CD14-positive monocyte (primary cell): ENCODE results near the gene AEBP1. TPM values are rescaled to one million over a fixed set of nuclear protein-coding genes. Genes with fewer than 3 reads are reported as not detected.

Experiments used
- DNase-seq, 3 donors: peaks; one replicate each; pipeline ENCODE4 v3.0.0-alpha.2; 2011 to 2022
- H2AFZ ChIP-seq: 2 replicates; pipeline ENCODE4 v1.6.0; 2012; ENCODE audit warnings: mild to moderate bottlenecking, low read depth, low read length, inconsistent platforms; ENCODE audit not compliant: insufficient read depth, poor library complexity, severe bottlenecking
- H3K27ac ChIP-seq, 2 donors: 1 replicate in 1 of 2; 2 replicates in 1 of 2; pipeline ENCODE4 v1.5.1; 2012 to 2013; ENCODE audit warnings: low read length in 2 of 2, control low read depth in 1 of 2, inconsistent platforms in 1 of 2, low read depth in 1 of 2, mild to moderate bottlenecking in 1 of 2
- H3K27me3 ChIP-seq, 2 donors: one replicate each; pipeline versions ENCODE4 v1.6.0 to v1.6.1; 2011 to 2013; ENCODE audit warnings: low read length in 2 of 2; ENCODE audit not compliant: control insufficient read depth in 2 of 2, insufficient read depth in 2 of 2
- H3K36me3 ChIP-seq, 2 donors: replicated peaks in 1 of 2; 1 replicate in 1 of 2; 2 replicates in 1 of 2; pipeline versions ENCODE4 v1.5.1 to v1.6.1; 2012 to 2013; ENCODE audit warnings: low read length in 2 of 2, control low read depth in 1 of 2, inconsistent platforms in 1 of 2, mild to moderate bottlenecking in 1 of 2; ENCODE audit not compliant: insufficient read depth in 2 of 2, control insufficient read depth in 1 of 2
- H3K4me1 ChIP-seq, 2 donors: 1 replicate in 1 of 2; 2 replicates in 1 of 2; pipeline versions ENCODE4 v1.5.1 to v1.6.1; 2012 to 2013; ENCODE audit warnings: low read length in 2 of 2, control low read depth in 1 of 2, inconsistent platforms in 1 of 2, mild to moderate bottlenecking in 1 of 2, moderate library complexity in 1 of 2; ENCODE audit not compliant: insufficient read depth in 2 of 2, control insufficient read depth in 1 of 2
- H3K4me2 ChIP-seq: replicated peaks from 2 replicates; pipeline ENCODE3; 2012; ENCODE audit warnings: low read length, moderate library complexity, mild to moderate bottlenecking; ENCODE audit not compliant: poor library complexity, severe bottlenecking; ENCODE audit errors: extremely low read depth
- H3K4me3 ChIP-seq, 3 experiments: fragments of 200-600 bp in 1 of 3; sonication (generic) in 1 of 3; replicated peaks in 1 of 3; 1 replicate in 2 of 3; 2 replicates in 1 of 3; pipeline ENCODE4 v1.5.1; 2011 to 2013; ENCODE audit warnings: low read length in 3 of 3, mild to moderate bottlenecking in 3 of 3, control low read depth in 2 of 3, low read depth in 2 of 3, inconsistent platforms in 1 of 3, moderate library complexity in 1 of 3
- H3K79me2 ChIP-seq: 2 replicates; pipeline ENCODE4 v1.6.0; 2012; ENCODE audit warnings: mild to moderate bottlenecking, control low read depth, inconsistent platforms, low read length, moderate library complexity; ENCODE audit not compliant: insufficient read depth
- H3K9ac ChIP-seq: 2 replicates; pipeline ENCODE4 v1.6.0; 2017; ENCODE audit warnings: low read length, mild to moderate bottlenecking; ENCODE audit not compliant: insufficient read depth, poor library complexity, severe bottlenecking
- H3K9me3 ChIP-seq, 2 donors: replicated peaks in 1 of 2; 1 replicate in 1 of 2; 2 replicates in 1 of 2; pipeline versions ENCODE4 v1.5.1 to v1.6.1; 2012 to 2013; ENCODE audit warnings: low read length in 2 of 2, control low read depth in 1 of 2; ENCODE audit not compliant: control insufficient read depth in 1 of 2, insufficient read depth in 1 of 2
- H4K20me1 ChIP-seq: 2 replicates; pipeline ENCODE4 v1.6.0; 2012; ENCODE audit warnings: mild to moderate bottlenecking, low read length, control low read depth, moderate library complexity; ENCODE audit not compliant: insufficient read depth
- H3K27ac Mint-ChIP-seq, 7 donors: one replicate each; pipeline ENCODE4 v1.8.0; 2020; ENCODE audit warnings: mild to moderate bottlenecking in 7 of 7, mixed read lengths in 7 of 7, moderate library complexity in 6 of 7, inconsistent platforms in 2 of 7
- H3K27me3 Mint-ChIP-seq, 3 donors: one replicate each; pipeline ENCODE4 v1.8.0; 2021 to 2022; ENCODE audit warnings: low read depth in 3 of 3, mild to moderate bottlenecking in 3 of 3, mixed read lengths in 3 of 3, moderate library complexity in 3 of 3, inconsistent platforms in 1 of 3
- H3K36me3 Mint-ChIP-seq, 2 donors: one replicate each; pipeline ENCODE4 v1.8.0; 2020; ENCODE audit warnings: mixed read lengths in 2 of 2, inconsistent platforms in 1 of 2, mild to moderate bottlenecking in 1 of 2
- H3K4me1 Mint-ChIP-seq: one replicate; pipeline ENCODE4 v1.8.0; 2020; ENCODE audit warnings: mild to moderate bottlenecking, mixed read lengths
- H3K4me3 Mint-ChIP-seq, 2 donors: one replicate each; pipeline ENCODE4 v1.8.0; 2020; ENCODE audit warnings: mild to moderate bottlenecking in 2 of 2, mixed read lengths in 2 of 2, moderate library complexity in 1 of 2
- H3K9me3 Mint-ChIP-seq, 7 donors: one replicate each; pipeline ENCODE4 v1.8.0; 2020 to 2022; ENCODE audit warnings: mixed read lengths in 7 of 7, mild to moderate bottlenecking in 6 of 7, moderate library complexity in 6 of 7, inconsistent platforms in 2 of 7
- WGBS: methylation state at CpG from one replicate; pipeline ENCODE4 v1.1.5; 2013; ENCODE audit warnings: missing lambda C conversion rate; ENCODE audit not compliant: insufficient coverage; 5-methylcytosine and 5-hydroxymethylcytosine counted together
- intact Hi-C, 2 donors: fragments of 100-400 bp; cut with micrococcal nuclease; formaldehyde crosslinking; loops; one replicate each; pipeline versions ENCODE4 v1.15.0 to v1.15.1; 2023
- polyA plus RNA-seq, 3 donors: library from polyadenylated mRNA; depleted of rRNA in 1 of 3; unstranded in 2 of 3; stranded (reverse) in 1 of 3; fragments of 300-500 nt in 2 of 3; fragments of >200 nt in 1 of 3; fragmentation: Illumina TruSeq in 2 of 3; gene quantifications; 1 replicate in 2 of 3; 2 replicates in 1 of 3; pipeline ENCODE4 v1.2.3, GENCODE V29; 2012 to 2021
- TF ChIP-seq, protein P1 (sequence below): fragments of 200-600 bp; IDR thresholded peaks from one replicate; pipeline ENCODE4 v1.8.0; 2022; ENCODE audit warnings: antibody characterized with exemption, mild to moderate bottlenecking

The AEBP1 gene
- polyA plus RNA-seq, 3 donors, result 0.08 TPM; not detected in 2

DNA sequence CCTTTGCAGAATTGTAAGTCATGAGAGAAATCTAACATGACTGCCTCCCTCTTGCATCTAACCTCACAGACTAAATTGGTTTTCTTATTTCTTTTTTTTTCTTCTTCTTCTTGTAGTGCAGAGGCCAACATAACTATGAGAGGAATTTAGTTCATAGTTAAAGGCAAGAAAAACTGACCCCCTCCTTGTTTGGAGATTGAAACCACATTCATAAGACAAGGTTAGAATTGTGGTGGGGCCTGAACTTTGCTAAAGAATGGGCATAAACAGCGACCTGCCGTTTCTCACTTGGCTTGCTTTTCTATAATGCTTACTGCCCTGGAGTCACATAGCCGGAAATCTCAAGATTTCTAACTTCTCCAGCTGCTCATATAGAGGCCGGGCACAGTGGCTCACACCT, 19.4 kb upstream of the AEBP1 start:
- peaks cover 21% of the 10 kb centered on the region for H3K79me2 ChIP-seq
- no peak overlapping the region for H3K9ac ChIP-seq
- H3K27me3 ChIP-seq, result no peaks in the 10 kb centered on the region
- Mint-ChIP-seq H3K27ac (no peak overlapping the region), H3K4me1 (peaks cover 23% of the 10 kb centered on the region), H3K9me3 (peaks cover 0 to 3% (median 0%) of the 10 kb centered on the region in 7 donors), H3K36me3 (peaks cover 14% of the 10 kb centered on the region in 2 donors), H3K4me3 (no peak overlapping the region), H3K27me3 (peaks cover 0 to 6% (median 1%) of the 10 kb centered on the region in 3 donors)
- TF ChIP-seq, protein P1, sequence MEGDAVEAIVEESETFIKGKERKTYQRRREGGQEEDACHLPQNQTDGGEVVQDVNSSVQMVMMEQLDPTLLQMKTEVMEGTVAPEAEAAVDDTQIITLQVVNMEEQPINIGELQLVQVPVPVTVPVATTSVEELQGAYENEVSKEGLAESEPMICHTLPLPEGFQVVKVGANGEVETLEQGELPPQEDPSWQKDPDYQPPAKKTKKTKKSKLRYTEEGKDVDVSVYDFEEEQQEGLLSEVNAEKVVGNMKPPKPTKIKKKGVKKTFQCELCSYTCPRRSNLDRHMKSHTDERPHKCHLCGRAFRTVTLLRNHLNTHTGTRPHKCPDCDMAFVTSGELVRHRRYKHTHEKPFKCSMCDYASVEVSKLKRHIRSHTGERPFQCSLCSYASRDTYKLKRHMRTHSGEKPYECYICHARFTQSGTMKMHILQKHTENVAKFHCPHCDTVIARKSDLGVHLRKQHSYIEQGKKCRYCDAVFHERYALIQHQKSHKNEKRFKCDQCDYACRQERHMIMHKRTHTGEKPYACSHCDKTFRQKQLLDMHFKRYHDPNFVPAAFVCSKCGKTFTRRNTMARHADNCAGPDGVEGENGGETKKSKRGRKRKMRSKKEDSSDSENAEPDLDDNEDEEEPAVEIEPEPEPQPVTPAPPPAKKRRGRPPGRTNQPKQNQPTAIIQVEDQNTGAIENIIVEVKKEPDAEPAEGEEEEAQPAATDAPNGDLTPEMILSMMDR, result no peak
- H3K4me1 ChIP-seq, result peaks cover 14 to 16% of the 10 kb centered on the region in 2 donors
- no peak overlapping the region for H3K4me2 ChIP-seq
- H3K9me3 ChIP-seq, result no peaks in the 10 kb centered on the region
- no peak overlapping the region for H3K4me3 ChIP-seq
- intact Hi-C loops, result loop anchor here (5.0 to 10.0 kb wide), 3 partner anchors 38 to 408 kb away; partner anchors contain the start of genes POLD2 (in 2 of the 2) and NUDCD3 (in 1 of the 2)
- 88% methylated on average over 4 of the region's 4 CpGs for WGBS
- H3K36me3 ChIP-seq, result peaks cover 11 to 13% of the 10 kb centered on the region in 2 donors
- H2AFZ ChIP-seq, result no peak overlapping the region
- no peak overlapping the region for H3K27ac ChIP-seq
- no peak for DNase-seq
- no peaks in the 10 kb centered on the region for H4K20me1 ChIP-seq

DNA sequence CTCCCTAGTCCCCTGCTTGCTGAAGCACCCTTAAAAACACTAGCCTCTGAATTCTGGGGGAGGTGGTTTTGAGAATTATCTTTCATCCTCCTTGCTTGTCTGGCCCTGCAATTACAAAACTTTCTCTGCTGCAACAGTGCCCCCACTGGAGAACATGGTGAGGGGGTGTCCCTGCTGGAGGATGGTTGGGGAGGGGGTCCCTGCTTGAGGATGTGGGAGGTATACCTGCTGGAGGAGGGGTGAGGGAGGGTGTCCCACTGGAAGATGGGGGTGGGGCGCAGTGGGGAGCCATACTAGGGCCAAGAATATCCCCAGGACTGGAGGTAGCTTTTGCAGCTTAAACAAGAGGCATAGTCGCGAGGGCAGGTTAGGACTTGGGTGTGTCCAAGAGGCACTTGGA, 18.6 kb upstream of the AEBP1 start:
- Mint-ChIP-seq H3K27ac (peak overlapping the region in 1 of 7 donors; percentile 3), H3K4me3 (no peak overlapping the region), H3K36me3 (peaks cover 6% of the 10 kb centered on the region in 2 donors), H3K9me3 (peaks cover 0 to 3% (median 0%) of the 10 kb centered on the region in 7 donors), H3K4me1 (peaks cover 18% of the 10 kb centered on the region), H3K27me3 (peaks cover 0 to 5% (median 4%) of the 10 kb centered on the region in 3 donors)
- DNase-seq, result no peak
- Histone ChIP-seq H3K36me3 (peaks cover 3 to 4% of the 10 kb centered on the region in 2 donors), H3K27ac (no peak overlapping the region), H3K79me2 (peaks cover 14% of the 10 kb centered on the region), H2AFZ (no peak overlapping the region), H3K4me2 (no peak overlapping the region), H3K27me3 (no peaks in the 10 kb centered on the region), H3K9ac (no peak overlapping the region), H3K9me3 (no peaks in the 10 kb centered on the region), H3K4me1 (peaks cover 14 to 16% of the 10 kb centered on the region in 2 donors), H4K20me1 (no peaks in the 10 kb centered on the region), H3K4me3 (no peak overlapping the region)
- TF ChIP-seq, protein P1, result no peak
- intact Hi-C loops, result loop anchor here in 1 of 2 donors (10.0 kb wide), 1 partner anchor 61 kb away; no protein-coding TSS in a partner anchor
- WGBS, result 97% methylated on average over 3 of the region's 3 CpGs
